Fibroblast of pulmonary artery (primary cell): ENCODE measurements around the gene ALDH7A1.
"Not testable (repeated sequence)": the region's sequence is repeated elsewhere in the genome, so short reads cannot be mapped to it uniquely, and the experiment has no call there.

ENCODE experiments used
- DNase-seq: peaks from one replicate; pipeline ENCODE4 v3.0.0-alpha.2; 2010; ENCODE audit warnings: low read depth
- H3K4me3 ChIP-seq: replicated peaks from 2 replicates; pipeline ENCODE4 v1.5.1; 2011; ENCODE audit warnings: low read depth, mild to moderate bottlenecking, control low read depth, low read length, moderate library complexity
- CTCF ChIP-seq: IDR thresholded peaks from 2 replicates; pipeline ENCODE4 v1.5.1; 2011; ENCODE audit warnings: mild to moderate bottlenecking, control low read depth, low read length, inconsistent platforms; ENCODE audit errors: missing control alignments

The ALDH7A1 gene

GRCh38 chr5:126577415-126577814 is 17.6 kb downstream of the ALDH7A1 start:
- no peak for DNase-seq
- no peak overlapping the region for H3K4me3 ChIP-seq
- no peak for TF ChIP-seq CTCF

GRCh38 chr5:126576974-126577373 is 18.0 kb downstream of the ALDH7A1 start:
- DNase-seq, result no peak
- no peak for TF ChIP-seq CTCF
- H3K4me3 ChIP-seq, result no peak overlapping the region

GRCh38 chr5:126575644-126576043 is 19.4 kb downstream of the ALDH7A1 start:
- no peak overlapping the region for H3K4me3 ChIP-seq
- no peak for DNase-seq
- TF ChIP-seq CTCF, result no peak

GRCh38 chr5:126568206-126568755 is 26.7 kb downstream of the ALDH7A1 start:
- DNase-seq, result no peak
- H3K4me3 ChIP-seq, result no peak overlapping the region
- TF ChIP-seq CTCF, result no peak

GRCh38 chr5:126562823-126563222 is 32.2 kb downstream of the ALDH7A1 start:
- TF ChIP-seq CTCF, result no peak
- H3K4me3 ChIP-seq, result no peak overlapping the region
- DNase-seq, result no peak

- no peak for TF ChIP-seq CTCF
- H3K4me3 ChIP-seq, result no peak overlapping the region
- peak; percentile 4 for DNase-seq
Measured at GRCh38 chr5:126561908-126562307, 33.1 kb downstream of the ALDH7A1 start.

- H3K4me3 ChIP-seq, DNase-seq: not testable (repeated sequence)
Measured at GRCh38 chr5:126555101-126555500, 39.9 kb downstream of the ALDH7A1 start.
